HepG2 (cell line): ENCODE results near the gene TPM1. TPM values are rescaled to one million over a fixed set of nuclear protein-coding genes. Genes with fewer than 3 reads are reported as not detected.

Experiments used
- ARNT2 ChIP-seq: sonication (generic); formaldehyde crosslinking; IDR thresholded peaks from 2 replicates; pipeline ENCODE4 v1.8.0; 2022; ENCODE audit warnings: mild to moderate bottlenecking, low read depth, missing genetic modification reagents, moderate library complexity
- FOXA3 ChIP-seq: IDR thresholded peaks from 2 replicates; pipeline ENCODE4 v1.6.1; 2016; ENCODE audit warnings: missing genetic modification reagents, missing compliant biosample characterization
- FUBP1 ChIP-seq: sonication (generic); formaldehyde crosslinking; IDR thresholded peaks from 2 replicates; pipeline ENCODE4 v1.5.1; 2020; ENCODE audit warnings: missing genetic modification reagents, mild to moderate bottlenecking, borderline replicate concordance
- GTF2F1 ChIP-seq: fragments of 150-350 bp; IDR thresholded peaks from 2 replicates; pipeline ENCODE4 v1.6.1; 2014; ENCODE audit warnings: low read length
- KLF16 ChIP-seq, 2 experiments: sonication (generic) in 1 of 2; formaldehyde crosslinking in 1 of 2; IDR thresholded peaks; 2 replicates each; pipeline versions ENCODE4 v1.6.1 to v1.8.0; 2016 to 2023; ENCODE audit warnings: missing genetic modification reagents in 2 of 2, missing compliant biosample characterization in 1 of 2
- KMT2A ChIP-seq: sonication (generic); formaldehyde crosslinking; IDR thresholded peaks from 2 replicates; pipeline ENCODE4 v1.4.0; 2020; ENCODE audit warnings: missing genetic modification reagents
- NFE2L1 ChIP-seq: sonication (generic); formaldehyde crosslinking; IDR thresholded peaks from 2 replicates; pipeline ENCODE4 v1.4.0; 2020; ENCODE audit warnings: missing genetic modification reagents, mild to moderate bottlenecking, borderline replicate concordance
- NPAS2 ChIP-seq: sonication (generic); formaldehyde crosslinking; IDR thresholded peaks from 2 replicates; pipeline ENCODE4 v1.8.0; 2022; ENCODE audit warnings: mild to moderate bottlenecking, missing genetic modification reagents, borderline replicate concordance
- RBAK ChIP-seq: sonication (generic); formaldehyde crosslinking; IDR thresholded peaks from 2 replicates; pipeline ENCODE4 v1.5.1; 2020; ENCODE audit warnings: mild to moderate bottlenecking, missing genetic modification reagents
- STAT5B ChIP-seq: sonication (generic); formaldehyde crosslinking; IDR thresholded peaks from 2 replicates; pipeline ENCODE4 v1.4.0; 2020; ENCODE audit warnings: missing genetic modification reagents
- TAF15 ChIP-seq: fragments of 200-400 bp; formaldehyde crosslinking; IDR thresholded peaks from one replicate; pipeline ENCODE4 v1.6.1; 2018; ENCODE audit warnings: mild to moderate bottlenecking, low read depth, low read length; ENCODE audit not compliant: poor library complexity, severe bottlenecking
- TRAFD1 ChIP-seq: sonication (generic); formaldehyde crosslinking; IDR thresholded peaks from 2 replicates; pipeline ENCODE4 v1.5.1; 2020; ENCODE audit warnings: missing genetic modification reagents, mild to moderate bottlenecking, borderline replicate concordance
- ZBTB42 ChIP-seq: sonication (generic); formaldehyde crosslinking; IDR thresholded peaks from 2 replicates; pipeline ENCODE4 v1.5.0; 2020; ENCODE audit warnings: mild to moderate bottlenecking, missing genetic modification reagents
- ZHX2 ChIP-seq, 2 experiments: sonication (generic) in 1 of 2; formaldehyde crosslinking in 1 of 2; IDR thresholded peaks; 2 replicates each; pipeline versions ENCODE4 v1.6.1 to v1.9.0; 2014 to 2022; ENCODE audit warnings: antibody characterized with exemption in 1 of 2, borderline replicate concordance in 1 of 2, inconsistent platforms in 1 of 2, low read depth in 1 of 2, missing genetic modification reagents in 1 of 2
- ZNF547 ChIP-seq: sonication (generic); formaldehyde crosslinking; IDR thresholded peaks from 2 replicates; pipeline ENCODE4 v1.5.1; 2020; ENCODE audit warnings: mild to moderate bottlenecking, missing genetic modification reagents
- ZNF598 ChIP-seq: sonication (generic); formaldehyde crosslinking; IDR thresholded peaks from 2 replicates; pipeline ENCODE4 v1.5.1; 2020; ENCODE audit warnings: mild to moderate bottlenecking, missing genetic modification reagents, borderline replicate concordance
- ZNF614 ChIP-seq: IDR thresholded peaks from 2 replicates; pipeline ENCODE4 v1.6.1; 2018; ENCODE audit warnings: missing biosample characterization, missing genetic modification reagents, inconsistent platforms, borderline replicate concordance
- ZNF720 ChIP-seq: sonication (generic); formaldehyde crosslinking; IDR thresholded peaks from 2 replicates; pipeline ENCODE4 v1.4.0; 2020; ENCODE audit warnings: missing genetic modification reagents
- ZNF761 ChIP-seq: sonication (generic); formaldehyde crosslinking; conservative IDR thresholded peaks from 2 replicates; pipeline ENCODE4 v1.4.0; 2020; ENCODE audit warnings: mild to moderate bottlenecking, missing genetic modification reagents
- polyA plus RNA-seq, 8 experiments: library from polyadenylated mRNA; depleted of rRNA in 3 of 8; stranded (reverse) in 7 of 8; unstranded in 1 of 8; fragments of >200 nt; fragmentation: Illumina TruSeq in 4 of 8; extraction: Trizol in 4 of 8; gene quantifications; 2 replicates each; pipeline versions ENCODE4 v1.2.1 to v1.2.3, GENCODE V29; 2011 to 2016; ENCODE audit warnings: low read depth in 4 of 8, missing spikeins in 1 of 8, mixed read lengths in 1 of 8; ENCODE audit not compliant: insufficient read depth in 1 of 8
- total RNA-seq, 5 experiments: library from RNA; depleted of rRNA; stranded (reverse); fragments of >200 nt; fragmentation: Illumina TruSeq; extraction: Trizol; gene quantifications; 2 replicates each; pipeline ENCODE4 v1.2.3, GENCODE V29; 2016; ENCODE audit warnings: low read depth in 1 of 5

The TPM1 gene
- total and polyA plus RNA-seq, 2 of the 13 experiments (the other 11 are each of a cell fraction or from before 2014, with no cell fraction given), result 98.9 to 109 TPM

- TF ChIP-seq ZBTB42 (CRISPR knock-in tag), result peak; percentile 18; the same call in 1 of the 2 replicates
- TF ChIP-seq NPAS2, result 0 out of 2 replicates have a peak, but pooled peaks have one; percentile 18
- peak; percentile 75 for TF ChIP-seq FOXA3 (CRISPR knock-in tag)
- TF ChIP-seq RBAK (CRISPR knock-in tag), result no peak
- TF ChIP-seq KLF16 (CRISPR knock-in tag; IDR thresholded peaks at IDR 0.05), result peak in 1 of 2 experiments; percentile 22; a peak in 1 of 4 replicates
- TF ChIP-seq FUBP1 (CRISPR knock-in tag), result no peak
- no peak for TF ChIP-seq ZHX2 (IDR thresholded peaks at IDR 0.05; ENCODE audit: low read depth)
- TF ChIP-seq ZHX2 (CRISPR knock-in tag; IDR thresholded peaks at IDR 0.05; ENCODE audit: borderline replicate concordance), result 0 out of 2 replicates have a peak, but pooled peaks have one; percentile 64
- TF ChIP-seq ZNF614, result peak; percentile 84; the same call in 1 of the 2 replicates
- no peak for TF ChIP-seq ZNF598 (CRISPR knock-in tag)
- TF ChIP-seq ZNF547, result 0 out of 2 replicates have a peak, but pooled peaks have one; percentile 33
- TF ChIP-seq ARNT2 (CRISPR knock-in tag), result peak; percentile 95
- TF ChIP-seq ZNF761 (CRISPR knock-in tag), result 0 out of 2 replicates have a peak, but pooled peaks have one; percentile 55
- no peak for TF ChIP-seq ZNF720 (CRISPR knock-in tag)
- no peak for TF ChIP-seq STAT5B (CRISPR knock-in tag)
- no peak for TF ChIP-seq TRAFD1
- TF ChIP-seq GTF2F1, result no peak
- TF ChIP-seq KMT2A (CRISPR knock-in tag), result no peak; the same call in 1 of the 2 replicates
- peak; percentile 31 for TF ChIP-seq TAF15
- TF ChIP-seq NFE2L1, result no peak
These were observed 5.7 kb downstream of the TPM1 start (continued) for GRCh38 chr15:63048115-63048775.
